Skeletal muscle cell (primary cell): ENCODE measurements around the gene EXOSC1.

ENCODE experiments used
- DNase-seq: peaks from one replicate; pipeline ENCODE4 v3.0.0-alpha.2; 2010; ENCODE audit warnings: low read depth
- H3K4me3 ChIP-seq: 2 replicates; pipeline ENCODE4 v1.5.1; 2011; ENCODE audit warnings: low read depth, mild to moderate bottlenecking, control low read depth, low read length, moderate library complexity

The EXOSC1 gene

DNA sequence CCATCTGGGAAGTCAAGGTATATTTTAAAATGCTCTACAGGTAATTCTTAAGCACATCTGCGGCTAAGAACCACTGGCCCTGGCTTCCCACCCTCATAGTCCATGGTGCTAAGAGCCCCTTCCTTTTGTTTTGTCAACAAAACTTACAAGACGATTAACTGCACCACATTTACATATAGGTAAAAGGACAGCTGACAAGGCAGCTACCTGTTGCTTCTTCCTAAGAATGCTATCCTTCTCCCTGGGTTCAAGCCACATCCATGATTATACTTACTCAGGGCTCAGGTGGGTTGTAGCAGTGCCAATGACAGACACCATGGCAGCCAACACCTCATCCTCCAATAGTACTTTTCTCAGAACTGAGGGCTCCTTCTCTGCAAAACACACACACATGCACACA lies 16.5 kb upstream of the EXOSC1 start:
- no peak overlapping the region for H3K4me3 ChIP-seq
- no peak for DNase-seq

DNA sequence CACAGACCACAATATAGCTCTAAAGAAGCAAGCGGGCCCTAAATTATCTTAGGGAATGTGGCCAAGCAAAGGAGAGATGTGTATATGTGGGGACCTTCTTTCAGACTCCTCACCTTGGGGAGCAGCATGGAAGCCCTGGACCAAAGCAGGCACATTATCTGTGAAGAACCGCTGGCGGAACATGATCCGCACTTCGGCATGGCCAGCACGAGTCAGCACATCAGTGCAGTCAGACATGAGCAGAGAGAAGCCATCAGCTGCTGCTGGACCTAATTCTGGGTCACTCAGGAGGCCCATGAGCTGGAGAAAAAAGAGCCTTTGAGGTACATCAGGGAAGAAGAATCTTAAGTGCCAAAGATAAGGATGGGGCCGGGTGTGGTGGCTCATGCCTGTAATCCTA lies 14.1 kb upstream of the EXOSC1 start:
- DNase-seq: no peak
- no peak overlapping the region for H3K4me3 ChIP-seq

DNA sequence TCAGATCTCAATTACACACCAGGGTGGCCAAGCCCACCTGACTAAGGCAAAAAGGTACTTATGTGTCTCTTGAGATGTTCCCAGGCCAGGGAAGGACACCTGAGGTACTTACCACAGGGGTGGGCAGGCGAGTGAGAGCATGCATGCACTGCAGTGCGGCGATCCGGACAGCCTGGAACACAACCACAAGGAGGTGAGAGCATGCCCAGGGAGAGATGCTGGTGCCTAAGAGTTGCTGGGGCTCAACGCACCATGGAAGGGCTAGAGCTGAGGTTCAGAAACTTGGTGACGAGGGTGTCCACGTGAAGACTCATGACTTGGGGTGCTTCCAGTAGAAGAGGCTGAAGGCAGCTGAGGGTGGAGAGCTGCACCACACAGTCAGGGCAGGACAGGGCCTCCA lies 13.3 kb upstream of the EXOSC1 start:
- DNase-seq: no peak
- no peak overlapping the region for H3K4me3 ChIP-seq

DNA sequence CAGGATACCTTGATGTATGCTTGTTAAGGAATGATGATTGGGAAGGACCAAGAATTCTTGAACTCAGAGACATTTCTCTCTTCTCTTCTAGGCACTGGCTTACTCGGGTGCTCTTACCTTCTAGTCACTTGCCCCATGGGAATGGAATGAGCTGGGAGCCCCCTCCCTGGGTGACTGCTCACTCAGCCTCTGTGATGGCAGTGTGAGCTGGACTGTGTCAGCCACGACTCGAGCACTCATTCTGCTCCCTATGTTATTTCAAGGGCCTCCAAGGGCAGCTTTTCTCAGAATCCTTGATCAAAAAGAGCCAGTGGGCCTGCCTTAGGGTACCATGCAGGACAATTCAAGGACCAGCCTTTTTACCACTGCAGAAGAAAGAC lies 10.9 kb upstream of the EXOSC1 start:
- H3K4me3 ChIP-seq: no peak overlapping the region
- DNase-seq: no peak

DNA sequence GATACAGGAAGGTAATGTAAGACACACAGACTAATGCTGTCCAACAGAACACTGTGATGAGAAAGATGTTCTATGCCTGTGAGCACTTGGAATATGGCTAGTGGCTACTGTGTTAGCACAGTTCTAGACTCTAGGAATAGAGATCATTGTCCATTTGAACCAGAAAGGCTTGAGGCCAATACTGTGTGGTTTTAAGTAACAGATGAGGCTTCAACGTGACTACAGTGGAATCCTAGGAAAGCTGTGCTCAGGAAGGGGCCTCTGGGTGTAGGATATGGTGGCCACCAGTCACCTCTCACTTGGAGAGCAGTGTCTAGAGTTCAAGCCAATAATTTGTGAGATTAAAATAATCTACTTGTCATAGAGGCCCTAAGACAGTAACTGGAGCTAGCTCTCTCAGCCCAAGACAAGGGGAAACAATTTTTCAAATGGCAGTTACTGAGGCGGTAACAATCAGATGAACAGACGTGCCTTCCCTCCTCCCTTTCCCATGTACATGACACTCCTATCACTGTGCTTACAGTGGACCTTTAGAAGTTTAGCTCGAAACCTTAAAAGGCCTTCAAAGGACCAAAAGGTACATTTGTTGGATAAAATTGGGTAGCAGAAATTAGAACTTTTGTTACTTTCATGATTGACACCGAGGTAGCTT lies 10.4 kb upstream of the EXOSC1 start:
- no peak overlapping the region for H3K4me3 ChIP-seq
- DNase-seq: no peak

DNA sequence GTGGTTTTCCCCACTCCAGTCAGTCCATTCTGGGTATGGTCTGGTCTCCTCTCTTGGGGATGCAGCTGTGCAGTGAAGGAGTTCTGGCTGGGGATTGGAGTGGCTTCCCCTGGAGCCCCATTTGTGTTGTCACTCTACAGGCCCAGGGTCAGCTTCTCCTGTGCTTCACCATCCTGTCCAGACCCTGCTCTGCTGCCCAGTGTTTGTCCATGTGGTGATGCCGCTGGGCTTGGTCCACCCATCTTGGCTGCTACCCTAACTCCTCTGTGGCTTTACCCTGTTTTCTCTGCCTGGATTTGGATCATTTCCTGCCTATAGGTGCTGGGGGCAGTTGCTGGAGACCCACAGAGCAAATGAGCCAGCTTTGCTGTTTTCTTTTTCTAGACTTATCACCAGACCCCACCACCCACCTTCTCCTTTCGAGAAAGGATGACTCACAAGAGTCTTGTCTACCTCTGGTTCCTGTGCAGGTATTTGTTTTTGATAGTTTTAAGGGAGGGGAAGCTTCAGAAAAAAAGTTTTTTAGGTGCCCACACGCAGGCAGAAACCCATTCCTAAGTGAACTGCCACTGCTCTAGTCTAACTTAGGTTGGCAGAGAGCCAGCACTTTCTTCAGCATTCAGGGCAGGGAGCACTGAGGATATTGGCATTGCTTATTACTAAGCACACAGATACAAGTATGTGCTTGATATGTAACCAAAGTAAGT lies 8.7 kb upstream of the EXOSC1 start:
- DNase-seq: no peak

DNA sequence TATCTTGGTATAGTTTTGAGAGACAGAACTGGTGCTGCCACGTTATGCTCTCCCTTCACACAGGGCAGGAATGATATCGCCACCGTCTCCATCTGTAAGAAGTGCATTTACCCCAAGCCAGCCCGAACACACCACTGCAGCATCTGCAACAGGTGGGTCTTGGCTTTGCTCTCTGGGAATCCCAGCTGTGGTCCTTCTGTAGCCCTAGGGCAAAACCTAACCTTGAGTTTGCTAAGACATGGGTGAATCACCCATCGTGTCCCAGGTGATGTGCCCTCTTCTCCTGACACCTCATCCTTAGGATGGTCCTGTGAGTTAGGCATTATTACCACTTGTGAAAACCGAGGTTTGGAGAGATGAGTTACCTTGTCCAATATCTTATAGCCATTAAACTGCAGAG lies 6.5 kb upstream of the EXOSC1 start:
- DNase-seq: no peak
- no peak overlapping the region for H3K4me3 ChIP-seq

More for the DNA sequence above, 8.7 kb upstream of the EXOSC1 start:
- no peak overlapping the region for H3K4me3 ChIP-seq

DNA sequence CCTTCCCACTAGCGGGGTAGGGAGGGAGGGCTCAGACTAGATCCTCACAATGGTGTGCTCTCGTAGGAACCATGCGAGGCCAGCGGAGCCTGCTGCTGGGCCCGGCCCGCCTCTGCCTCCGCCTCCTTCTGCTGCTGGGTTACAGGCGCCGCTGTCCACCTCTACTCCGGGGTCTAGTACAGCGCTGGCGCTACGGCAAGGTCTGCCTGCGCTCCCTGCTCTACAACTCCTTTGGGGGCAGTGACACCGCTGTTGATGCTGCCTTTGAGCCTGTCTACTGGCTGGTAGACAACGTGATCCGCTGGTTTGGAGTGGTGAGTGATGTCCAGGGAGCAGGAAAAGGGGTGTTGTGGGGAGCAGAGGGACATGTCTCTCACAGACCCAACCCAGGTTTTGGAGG lies 5.8 kb upstream of the EXOSC1 start:
- no peak for DNase-seq
- H3K4me3 ChIP-seq: no peak overlapping the region

DNA sequence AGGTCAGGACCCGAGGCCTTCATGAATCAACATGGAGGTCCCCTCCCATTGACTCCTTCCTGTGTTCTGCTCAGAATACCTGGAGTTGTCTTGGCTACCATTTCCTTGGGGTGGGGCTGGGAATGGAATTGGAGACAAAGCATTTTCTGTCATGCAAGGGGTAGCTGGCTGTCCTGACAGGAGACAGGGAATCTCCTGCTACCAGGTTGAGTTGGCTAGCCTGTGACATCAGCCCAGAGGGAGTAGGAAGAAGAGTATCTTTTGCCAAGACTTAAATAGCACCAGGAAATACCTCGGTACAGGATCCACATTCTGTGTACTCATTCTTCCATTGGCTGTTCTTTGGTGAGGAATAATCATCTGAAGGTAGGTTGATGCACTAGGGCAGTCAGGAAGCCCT lies 5.0 kb upstream of the EXOSC1 start:
- no peak for DNase-seq
- no peak overlapping the region for H3K4me3 ChIP-seq

DNA sequence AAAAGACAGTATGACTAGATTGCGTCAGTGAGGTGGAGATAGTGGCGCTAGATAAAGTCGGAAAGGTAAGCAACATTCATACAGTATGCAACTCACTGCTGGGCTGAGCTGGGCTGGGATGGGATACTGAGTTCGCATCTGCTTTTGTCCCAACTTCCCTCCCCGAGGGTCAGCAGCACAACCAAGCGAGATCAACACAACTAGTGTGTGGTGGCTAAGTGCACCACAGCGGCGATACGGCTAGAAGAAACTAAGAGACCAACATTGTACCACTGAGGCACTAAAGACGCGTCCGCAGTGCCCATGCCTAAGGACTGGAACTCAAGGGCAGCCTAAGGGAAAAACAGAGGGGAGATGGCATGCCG lies 467 bp downstream of the EXOSC1 start:
- DNase-seq: no peak
- peak overlapping the region; percentile 95 for H3K4me3 ChIP-seq

DNA sequence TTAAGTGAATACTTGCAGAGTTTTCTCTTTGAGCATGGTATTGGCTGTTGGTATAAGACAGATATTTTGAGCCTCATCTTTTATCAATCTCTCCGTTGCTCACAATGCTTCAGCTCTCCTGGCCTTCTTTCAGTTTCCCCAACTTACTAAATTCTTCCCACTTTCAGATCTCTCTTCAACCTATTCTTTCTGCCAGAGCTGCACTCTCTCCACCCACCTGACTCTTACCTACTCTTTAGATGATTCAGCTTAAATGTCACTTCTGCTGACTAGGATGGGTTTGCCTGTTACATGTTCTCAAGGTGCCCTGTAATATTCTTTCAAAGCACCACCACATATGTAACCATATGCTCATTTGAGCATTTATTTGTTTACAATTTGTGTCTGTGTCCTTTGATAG lies 1.6 kb downstream of the EXOSC1 start:
- DNase-seq: no peak
- H3K4me3 ChIP-seq: no peak overlapping the region

DNA sequence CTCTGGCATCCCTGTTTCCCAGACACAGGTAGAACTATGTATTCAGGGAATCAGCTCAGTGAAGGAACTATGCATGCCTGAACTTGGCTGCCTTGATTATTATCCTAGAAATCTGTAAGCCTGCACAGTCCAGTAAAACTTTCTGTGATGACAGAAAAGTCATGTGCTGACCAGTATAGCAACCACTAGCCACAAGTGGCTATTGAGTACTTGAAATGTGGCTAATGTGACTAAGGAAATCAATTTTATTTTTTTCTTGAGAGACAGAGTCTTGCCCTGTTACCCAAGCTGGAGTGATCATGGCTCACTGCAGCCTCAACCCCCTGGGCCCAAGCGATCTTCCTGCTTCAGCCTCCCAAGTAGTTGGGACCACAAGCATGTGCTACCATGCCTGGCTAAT lies 3.5 kb downstream of the EXOSC1 start:
- DNase-seq: no peak
- H3K4me3 ChIP-seq: no peak overlapping the region

DNA sequence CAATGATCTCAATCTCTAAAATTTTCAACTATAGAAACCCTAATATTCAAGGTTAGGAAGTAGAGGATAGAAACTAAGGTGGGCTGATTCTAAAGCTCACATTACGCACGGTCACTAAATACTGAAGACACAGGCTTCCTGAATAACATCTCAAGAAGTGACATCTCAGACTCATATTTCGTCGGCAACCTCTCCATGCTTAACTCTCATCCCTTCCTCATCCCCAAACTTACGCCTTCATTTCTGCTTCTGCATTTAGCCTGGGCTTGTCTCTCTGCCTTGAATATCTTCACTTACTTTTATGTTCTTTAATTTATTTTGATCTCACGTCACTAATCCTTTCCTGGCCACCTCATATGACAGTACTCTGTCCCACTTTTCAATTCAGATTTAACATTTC lies 10.6 kb downstream of the EXOSC1 start:
- no peak for DNase-seq
- no peak overlapping the region for H3K4me3 ChIP-seq

DNA sequence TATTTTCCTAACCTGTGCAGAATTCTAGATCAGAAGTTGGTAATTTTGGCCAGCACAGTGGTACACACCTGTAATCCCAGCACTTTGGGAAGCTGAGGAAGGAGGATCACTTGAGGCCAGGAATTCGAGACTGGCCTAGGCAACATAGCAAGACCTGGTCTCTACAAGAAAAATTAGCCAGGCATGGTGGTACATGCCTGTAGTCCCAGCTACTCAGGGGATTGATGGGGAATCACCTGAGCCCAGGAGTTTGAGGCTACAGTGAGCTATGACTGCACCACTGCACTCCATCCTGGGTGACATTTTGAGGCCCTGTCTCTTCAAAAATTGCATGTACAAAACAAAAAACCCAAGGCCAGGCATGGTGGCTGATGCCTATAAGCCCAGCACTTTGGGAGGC lies 11.2 kb downstream of the EXOSC1 start:
- DNase-seq: no peak
- no peak overlapping the region for H3K4me3 ChIP-seq

DNA sequence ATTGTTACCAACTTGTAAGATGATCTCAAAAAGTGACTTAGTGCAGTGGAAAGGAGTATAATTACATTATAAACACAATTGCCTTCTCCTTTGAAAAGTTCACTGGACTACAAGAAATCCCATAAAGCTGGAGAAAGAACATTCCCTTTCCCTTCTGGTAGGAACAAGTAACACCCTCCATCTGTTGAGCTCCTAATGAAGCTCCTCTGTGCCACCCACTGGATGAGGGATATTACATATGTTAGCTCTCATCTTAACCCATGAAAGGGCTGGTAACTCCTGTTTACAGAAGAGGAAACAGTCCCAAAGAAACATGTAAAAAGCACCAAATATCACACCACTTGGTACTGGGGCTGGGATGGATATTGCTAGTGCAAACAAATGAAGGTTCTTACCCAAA lies 11.8 kb downstream of the EXOSC1 start:
- H3K4me3 ChIP-seq: no peak overlapping the region
- no peak for DNase-seq

DNA sequence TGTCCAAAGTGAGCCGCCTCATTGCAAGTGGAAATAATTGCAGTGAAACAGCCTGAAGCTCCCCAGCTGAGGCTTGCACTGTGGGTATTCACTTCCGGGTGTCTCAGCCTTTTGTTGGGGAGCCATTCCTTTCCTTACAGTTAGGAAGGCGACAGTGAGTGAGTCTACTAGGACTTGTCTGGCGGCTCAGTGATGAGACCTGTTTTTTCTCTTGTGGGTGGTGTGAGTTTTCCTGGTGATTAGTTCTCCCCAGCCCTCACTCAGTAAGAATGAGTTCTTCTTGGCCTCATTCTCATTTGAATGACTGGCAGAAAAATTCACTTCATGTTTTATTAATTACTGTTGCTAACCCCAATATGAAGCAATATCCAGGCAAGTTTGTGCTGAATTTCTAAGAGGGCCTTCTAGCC lies 17.2 kb downstream of the EXOSC1 start:
- no peak for DNase-seq
- peak overlapping the region; percentile 96 for H3K4me3 ChIP-seq

DNA sequence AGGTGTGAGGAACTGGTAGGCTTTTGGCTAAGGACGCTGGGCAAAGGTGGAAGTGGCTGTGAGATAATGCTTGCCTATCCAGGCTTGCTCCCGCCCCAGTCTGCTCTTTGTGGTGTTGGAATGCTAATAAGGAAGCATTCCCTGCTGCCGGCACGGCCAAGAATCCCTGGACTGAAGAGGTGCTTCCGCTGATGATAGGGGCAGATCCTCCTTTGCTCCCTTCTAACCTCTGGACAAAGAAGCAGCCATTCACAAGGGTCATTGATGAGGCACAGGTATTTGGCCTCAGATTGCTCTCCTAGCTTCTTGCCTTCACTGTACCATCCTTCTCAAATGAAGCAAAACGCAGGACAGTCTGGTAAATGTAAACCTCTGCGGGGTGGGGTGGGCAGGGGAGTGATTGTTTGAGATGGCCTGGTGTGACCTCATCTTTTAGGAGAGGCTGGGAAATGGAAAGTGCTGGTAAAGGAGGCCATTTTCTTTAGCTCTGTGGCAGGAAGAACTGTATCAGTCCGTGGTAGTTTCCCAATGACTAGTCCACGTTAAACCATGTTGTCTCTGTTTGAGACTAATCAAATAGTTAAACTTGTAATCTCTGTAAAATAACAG lies 18.1 kb downstream of the EXOSC1 start:
- peak overlapping the region; percentile 96 for H3K4me3 ChIP-seq
- DNase-seq: no peak

DNA sequence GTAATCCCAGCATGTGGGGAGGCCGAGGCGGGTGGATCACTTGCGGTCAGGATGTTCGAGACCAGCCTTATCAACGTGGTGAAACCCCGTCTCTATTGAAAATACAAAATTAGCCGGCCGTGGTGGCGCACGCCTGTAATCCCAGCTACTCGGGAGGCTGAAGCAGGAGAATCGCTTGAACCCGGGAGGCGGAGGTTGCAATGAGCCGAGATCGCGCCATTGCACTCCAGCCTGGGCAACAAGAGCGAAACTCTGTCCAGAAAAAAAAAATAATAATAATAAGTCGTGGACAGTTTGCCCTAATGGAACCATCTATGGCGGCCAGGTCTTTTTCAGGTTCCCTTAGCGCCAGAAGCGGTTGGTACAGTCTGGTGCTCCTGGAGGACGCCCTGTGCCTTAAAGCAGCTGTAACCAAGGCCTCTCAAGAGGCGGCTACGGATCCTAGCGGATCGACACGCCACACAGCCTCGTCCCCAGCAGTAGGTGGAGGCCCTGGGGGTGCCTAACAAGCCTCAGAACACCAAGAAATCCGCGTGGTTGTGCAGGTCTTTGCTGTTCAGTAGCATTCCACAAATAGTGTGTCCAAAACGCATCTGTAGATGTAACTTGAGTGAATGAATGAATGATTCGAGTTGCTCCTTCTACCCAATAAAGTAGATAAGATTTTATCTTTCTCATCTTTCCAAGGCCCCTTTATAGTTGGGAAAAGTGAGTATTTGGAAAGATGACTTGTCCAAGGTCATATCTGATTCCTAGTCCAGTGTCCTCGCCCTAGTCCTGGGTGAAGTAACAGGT lies 18.8 kb downstream of the EXOSC1 start:
- DNase-seq: no peak

DNA sequence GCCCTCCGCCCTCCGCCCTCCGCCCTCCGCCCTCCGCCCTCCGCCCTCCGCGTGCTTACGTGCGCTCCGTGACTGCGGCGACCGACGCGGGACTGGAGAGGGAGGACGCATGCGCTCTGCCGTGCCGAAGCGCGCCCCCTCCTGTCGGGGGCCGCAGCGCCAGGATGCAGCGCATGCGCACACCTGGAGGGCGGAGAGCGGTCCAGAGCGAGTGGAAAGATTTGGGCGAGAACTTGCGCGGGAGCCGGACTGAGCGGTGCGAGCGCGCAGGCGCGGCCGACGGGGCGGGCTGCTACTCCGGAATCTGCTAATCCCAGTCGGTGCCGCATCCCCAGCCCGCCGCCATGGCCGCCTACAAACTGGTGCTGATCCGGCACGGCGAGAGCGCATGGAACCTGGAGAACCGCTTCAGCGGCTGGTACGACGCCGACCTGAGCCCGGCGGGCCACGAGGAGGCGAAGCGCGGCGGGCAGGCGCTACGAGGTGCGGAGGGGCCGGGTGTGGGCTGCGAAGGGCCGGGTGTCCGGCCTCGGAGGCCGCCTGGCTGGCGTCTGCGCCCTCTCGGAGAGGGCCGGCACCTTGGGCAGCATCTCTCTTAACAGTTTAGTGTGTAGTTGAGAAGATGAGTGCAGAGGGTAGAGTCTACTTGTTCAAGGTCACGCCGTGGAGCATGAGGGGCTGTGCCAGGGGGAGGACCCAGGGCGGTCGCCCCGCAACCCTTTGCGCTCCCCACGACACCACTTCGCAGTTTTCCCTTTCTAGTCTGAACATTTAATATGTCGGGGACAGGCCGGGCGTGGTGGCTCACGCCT lies 19.6 kb downstream of the EXOSC1 start, which contains the start of gene PGAM1:
Gene PGAM1 (plus strand): TSS at position 228 of the 812 bp plus-strand sequence. CDS start 117 bp downstream, at position 345.
- peak within 1 kb of the TSS; percentile 96 for H3K4me3 ChIP-seq
- DNase-seq: peak; percentile 84

More for the DNA sequence above, 18.8 kb downstream of the EXOSC1 start:
- peak overlapping the region; percentile 96 for H3K4me3 ChIP-seq
